ENCODE data around the gene PKIG. TPM values are rescaled to one million over a fixed set of nuclear protein-coding genes. Genes with fewer than 3 reads are reported as not detected.

PKIG gene
- total and polyA plus RNA-seq, 10 of the 15 experiments (the other 5 are each of a cell fraction or from before 2014, with no cell fraction given), result 5.7 to 82.3 (median 39.7) TPM

DNA sequence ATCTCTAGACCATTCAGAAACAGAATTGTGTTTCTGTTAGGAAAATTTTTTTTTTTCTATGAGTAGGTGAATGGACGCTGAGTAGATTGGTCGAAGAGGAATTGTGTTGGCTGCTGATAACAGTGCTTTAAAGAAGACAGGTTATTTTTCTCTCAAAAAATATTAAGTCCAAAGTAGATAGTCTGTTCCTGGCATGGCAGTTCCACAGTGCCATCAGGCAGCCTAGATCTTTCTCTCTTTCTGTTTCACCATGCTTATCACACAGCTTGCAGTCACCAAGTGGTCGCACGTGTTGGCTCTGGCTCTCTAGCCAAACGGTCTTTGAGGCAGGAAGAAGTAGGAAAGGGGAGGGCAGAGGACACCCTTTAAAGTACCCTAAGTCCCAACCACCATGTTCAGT lies 38.1 kb upstream of the PKIG start:
- ChIA-PET RAD21 (ENCODE audit: unreplicated experiment) (interaction anchor here (0.6 kb wide), 1 partner anchor 23 kb away, joined by 3 read pairs; no protein-coding TSS in a partner anchor), POLR2A (no interaction called here), SMC1A (ENCODE audit: uncharacterized antibody, unreplicated experiment) (interaction anchor here (2.0 kb wide), 1 partner anchor 66 kb away, joined by 5 read pairs; no protein-coding TSS in a partner anchor), CTCF (no interaction called here)
- H3K9ac ChIP-seq (ENCODE audit: control insufficient read depth, insufficient read depth, low read length), result no peak overlapping the region
- no peak overlapping the region for H3K4me2 ChIP-seq (ENCODE audit: control insufficient read depth, insufficient read depth)
- H3K27ac ChIP-seq (ENCODE audit: control insufficient read depth, insufficient read depth), result no peak overlapping the region
- FAIRE-seq (no peak), DNase-seq (ENCODE audit: low read depth, low spot score) (no peak), ATAC-seq (no peak)
- H3K4me1 ChIP-seq (ENCODE audit: control insufficient read depth, insufficient read depth, low read length), result no peaks in the 10 kb centered on the region
- no peaks in the 10 kb centered on the region for H3K36me3 ChIP-seq (ENCODE audit: control insufficient read depth in 2 of 2, insufficient read depth in 2 of 2, low read length in 1 of 2)
- no peaks in the 10 kb centered on the region for H3K27me3 ChIP-seq (replicated peaks in 1 of 2; ENCODE audit: control insufficient read depth in 2 of 2, insufficient read depth in 2 of 2, low read length in 1 of 2)
- no peak overlapping the region for H3K4me3 ChIP-seq
- no peaks in the 10 kb centered on the region for H4K20me1 ChIP-seq (ENCODE audit: control insufficient read depth, insufficient read depth)
- no peak overlapping the region for H2AFZ ChIP-seq (ENCODE audit: control insufficient read depth, low read depth, low read length)
- intact Hi-C loops (cut with micrococcal nuclease; ENCODE audit: unreplicated experiment) (no loop called here), in situ Hi-C loops (cut with MboI) (no loop called here)
- H3K9me3 ChIP-seq (replicated peaks; ENCODE audit: control insufficient read depth, insufficient read depth, low read length), result no peaks in the 10 kb centered on the region
- 60% methylated on average over 5 of the region's 5 CpGs for WGBS (ENCODE audit: insufficient coverage, insufficient replicate concordance, low lambda C conversion rate, missing lambda C conversion rate)
- TF ChIP-seq, protein P1, sequence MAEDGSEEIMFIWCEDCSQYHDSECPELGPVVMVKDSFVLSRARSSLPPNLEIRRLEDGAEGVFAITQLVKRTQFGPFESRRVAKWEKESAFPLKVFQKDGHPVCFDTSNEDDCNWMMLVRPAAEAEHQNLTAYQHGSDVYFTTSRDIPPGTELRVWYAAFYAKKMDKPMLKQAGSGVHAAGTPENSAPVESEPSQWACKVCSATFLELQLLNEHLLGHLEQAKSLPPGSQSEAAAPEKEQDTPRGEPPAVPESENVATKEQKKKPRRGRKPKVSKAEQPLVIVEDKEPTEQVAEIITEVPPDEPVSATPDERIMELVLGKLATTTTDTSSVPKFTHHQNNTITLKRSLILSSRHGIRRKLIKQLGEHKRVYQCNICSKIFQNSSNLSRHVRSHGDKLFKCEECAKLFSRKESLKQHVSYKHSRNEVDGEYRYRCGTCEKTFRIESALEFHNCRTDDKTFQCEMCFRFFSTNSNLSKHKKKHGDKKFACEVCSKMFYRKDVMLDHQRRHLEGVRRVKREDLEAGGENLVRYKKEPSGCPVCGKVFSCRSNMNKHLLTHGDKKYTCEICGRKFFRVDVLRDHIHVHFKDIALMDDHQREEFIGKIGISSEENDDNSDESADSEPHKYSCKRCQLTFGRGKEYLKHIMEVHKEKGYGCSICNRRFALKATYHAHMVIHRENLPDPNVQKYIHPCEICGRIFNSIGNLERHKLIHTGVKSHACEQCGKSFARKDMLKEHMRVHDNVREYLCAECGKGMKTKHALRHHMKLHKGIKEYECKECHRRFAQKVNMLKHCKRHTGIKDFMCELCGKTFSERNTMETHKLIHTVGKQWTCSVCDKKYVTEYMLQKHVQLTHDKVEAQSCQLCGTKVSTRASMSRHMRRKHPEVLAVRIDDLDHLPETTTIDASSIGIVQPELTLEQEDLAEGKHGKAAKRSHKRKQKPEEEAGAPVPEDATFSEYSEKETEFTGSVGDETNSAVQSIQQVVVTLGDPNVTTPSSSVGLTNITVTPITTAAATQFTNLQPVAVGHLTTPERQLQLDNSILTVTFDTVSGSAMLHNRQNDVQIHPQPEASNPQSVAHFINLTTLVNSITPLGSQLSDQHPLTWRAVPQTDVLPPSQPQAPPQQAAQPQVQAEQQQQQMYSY (CRISPR knock-in tag; IDR thresholded peaks at IDR 0.05), result no peak
- no peak for TF ChIP-seq SREBF1 (IDR thresholded peaks at IDR 0.05; ENCODE audit: low read length)
- no peak for TF ChIP-seq ASH2L (IDR thresholded peaks at IDR 0.05; ENCODE audit: borderline replicate concordance, low read depth)
- no peak for TF ChIP-seq HDAC2 (IDR thresholded peaks at IDR 0.05)
- TF ChIP-seq ZBTB33 (IDR thresholded peaks at IDR 0.05), result no peak
- TF ChIP-seq SIX5 (IDR thresholded peaks at IDR 0.05; ENCODE audit: low read depth, low read length, severe bottlenecking), result no peak
- no peak for TF ChIP-seq HDGF (IDR thresholded peaks at IDR 0.05)
- TF ChIP-seq STAT1 (conservative IDR thresholded peaks at IDR 0.05), result no peak
- no peak for TF ChIP-seq RAD51 (IDR thresholded peaks at IDR 0.05)
- TF ChIP-seq ZBTB4 (CRISPR knock-in tag; IDR thresholded peaks at IDR 0.05), result no peak
- BruUV-seq (replicated peaks), result no TSS peak
- no peaks in the 10 kb centered on the region for H3K79me2 ChIP-seq (ENCODE audit: control insufficient read depth, insufficient read depth, low read length)
